AG09309 (cell line): Measurements from ENCODE around the gene GALM.

Experiments used
- DNase-seq: peaks from one replicate; pipeline ENCODE4 v3.0.0-alpha.2; 2010; ENCODE audit warnings: low read depth
- H3K4me3 ChIP-seq: 2 replicates; pipeline ENCODE4 v1.5.1; 2011; ENCODE audit warnings: mild to moderate bottlenecking, low read depth, low read length, moderate library complexity; ENCODE audit not compliant: control insufficient read depth
- TF ChIP-seq, protein P1 (sequence below): IDR thresholded peaks from 2 replicates; pipeline ENCODE4 v1.5.1; 2011; ENCODE audit warnings: mild to moderate bottlenecking, low read depth, low read length, inconsistent platforms; ENCODE audit not compliant: insufficient read depth, control insufficient read depth; ENCODE audit errors: missing control alignments

Gene GALM

DNA sequence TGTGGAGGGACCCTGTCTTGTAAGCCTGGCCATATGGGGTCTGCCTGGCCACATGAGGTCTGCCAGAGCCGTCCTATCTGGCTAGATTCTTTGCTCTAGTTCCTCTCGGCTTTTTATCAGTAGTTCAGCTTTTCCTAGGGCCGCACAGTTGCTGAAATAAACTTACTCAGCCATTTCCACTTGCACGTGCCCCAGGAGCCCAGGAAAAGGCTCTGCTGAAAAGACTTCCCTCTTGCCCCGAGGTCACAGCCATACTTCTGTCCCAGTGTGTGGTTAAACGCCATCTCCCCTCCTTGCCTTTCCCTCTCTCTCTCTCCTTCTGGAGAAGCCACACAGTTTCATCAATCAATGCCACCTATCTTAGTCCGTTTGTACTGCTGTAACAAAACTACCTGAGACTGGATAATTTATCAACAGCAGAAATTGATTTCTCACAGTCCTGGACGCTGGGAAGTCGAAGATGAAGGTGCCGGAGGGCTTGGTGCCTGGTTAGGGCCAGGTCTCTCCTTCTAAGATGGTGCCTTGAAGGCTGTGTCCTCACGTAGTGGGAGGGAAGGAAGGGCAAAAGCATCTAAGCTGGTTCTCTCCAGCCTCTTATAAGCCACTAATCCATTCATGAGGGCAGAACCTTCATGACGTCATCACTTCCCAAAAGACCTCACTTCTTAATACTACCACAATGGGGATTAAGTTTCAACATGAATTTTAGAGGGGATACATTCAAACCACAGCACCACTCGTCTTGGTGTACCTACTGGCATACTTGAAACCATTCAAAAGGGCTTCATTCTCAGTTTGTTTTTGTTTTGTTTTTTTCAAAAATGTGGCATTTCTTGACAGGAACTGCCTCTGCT is 11.2 kb upstream of the GALM start:
- TF ChIP-seq, protein P1, sequence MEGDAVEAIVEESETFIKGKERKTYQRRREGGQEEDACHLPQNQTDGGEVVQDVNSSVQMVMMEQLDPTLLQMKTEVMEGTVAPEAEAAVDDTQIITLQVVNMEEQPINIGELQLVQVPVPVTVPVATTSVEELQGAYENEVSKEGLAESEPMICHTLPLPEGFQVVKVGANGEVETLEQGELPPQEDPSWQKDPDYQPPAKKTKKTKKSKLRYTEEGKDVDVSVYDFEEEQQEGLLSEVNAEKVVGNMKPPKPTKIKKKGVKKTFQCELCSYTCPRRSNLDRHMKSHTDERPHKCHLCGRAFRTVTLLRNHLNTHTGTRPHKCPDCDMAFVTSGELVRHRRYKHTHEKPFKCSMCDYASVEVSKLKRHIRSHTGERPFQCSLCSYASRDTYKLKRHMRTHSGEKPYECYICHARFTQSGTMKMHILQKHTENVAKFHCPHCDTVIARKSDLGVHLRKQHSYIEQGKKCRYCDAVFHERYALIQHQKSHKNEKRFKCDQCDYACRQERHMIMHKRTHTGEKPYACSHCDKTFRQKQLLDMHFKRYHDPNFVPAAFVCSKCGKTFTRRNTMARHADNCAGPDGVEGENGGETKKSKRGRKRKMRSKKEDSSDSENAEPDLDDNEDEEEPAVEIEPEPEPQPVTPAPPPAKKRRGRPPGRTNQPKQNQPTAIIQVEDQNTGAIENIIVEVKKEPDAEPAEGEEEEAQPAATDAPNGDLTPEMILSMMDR = no peak
- DNase-seq = no peak
- no peak overlapping the region for H3K4me3 ChIP-seq

GRCh38 chr2:38655441-38655840 is 10.5 kb upstream of the GALM start:
- H3K4me3 ChIP-seq = no peak overlapping the region
- TF ChIP-seq, protein P1 = no peak
- no peak for DNase-seq

DNA sequence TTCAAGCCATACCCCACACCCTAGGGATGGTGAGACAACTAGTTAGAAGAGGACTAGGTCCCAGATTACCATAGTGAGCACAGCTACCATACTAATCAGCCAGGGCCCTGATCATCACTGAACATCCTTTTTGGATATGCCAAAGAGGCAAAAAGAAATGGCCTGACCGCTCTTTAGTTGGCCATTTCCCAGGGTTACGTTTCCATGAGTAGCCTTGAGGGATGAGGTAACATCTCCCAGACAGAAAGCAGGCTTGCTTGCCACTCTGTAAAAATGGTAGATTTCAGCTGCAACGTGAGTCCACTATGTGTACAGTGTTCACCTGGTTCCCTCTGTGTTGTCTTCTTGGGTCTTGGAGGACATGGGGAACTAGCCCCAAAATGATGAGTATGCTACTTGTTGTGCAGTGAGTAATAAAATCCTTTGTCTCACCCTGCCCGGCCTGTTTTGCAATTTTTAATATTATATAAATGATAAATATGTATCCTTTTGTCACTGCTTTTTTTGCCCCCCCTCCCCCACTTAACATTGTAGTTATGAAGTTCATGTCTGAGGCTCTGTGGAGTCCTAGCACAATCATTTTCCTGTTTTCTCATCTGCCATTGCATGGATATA is 8.9 kb upstream of the GALM start:
- no peak for DNase-seq
- H3K4me3 ChIP-seq = no peak overlapping the region
- TF ChIP-seq, protein P1 = no peak

DNA sequence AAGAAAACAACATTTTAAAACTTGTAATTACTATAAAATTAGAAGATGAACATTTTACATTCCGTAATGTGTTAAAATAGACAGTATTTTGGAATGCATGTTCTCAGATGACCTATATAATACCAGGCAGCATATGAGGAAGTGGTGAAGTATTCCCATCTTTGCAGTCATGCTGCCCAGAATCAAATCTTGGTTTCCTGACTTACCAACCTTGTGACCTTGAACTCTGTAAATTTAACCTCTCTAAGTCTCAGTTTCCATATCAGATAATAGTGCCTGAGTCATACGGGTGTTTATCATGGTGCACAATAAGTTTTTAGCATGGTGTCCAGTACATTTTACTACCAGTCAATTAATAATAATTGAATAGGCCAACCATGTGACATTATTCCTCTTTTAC is 7.3 kb upstream of the GALM start:
- no peak overlapping the region for H3K4me3 ChIP-seq
- TF ChIP-seq, protein P1 = no peak
- no peak for DNase-seq

DNA sequence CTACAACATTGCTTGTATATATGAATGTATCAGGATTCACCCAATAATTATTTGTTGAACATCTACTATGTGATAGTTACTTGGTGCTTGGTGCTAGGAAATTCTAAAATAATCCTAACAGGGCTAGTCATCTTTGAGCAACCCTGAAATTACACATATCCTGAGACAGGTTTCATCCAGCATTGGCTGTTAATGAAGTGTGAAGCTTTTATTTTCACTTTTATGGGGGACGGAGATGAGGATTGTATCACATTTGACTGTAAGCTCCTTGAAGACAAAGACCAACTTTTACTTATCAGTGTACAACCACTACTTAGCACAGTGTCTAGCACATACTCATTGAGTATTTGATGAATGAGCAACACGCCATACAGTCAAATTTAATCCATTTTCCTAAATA is 6.8 kb upstream of the GALM start:
- TF ChIP-seq, protein P1 = no peak
- no peak for DNase-seq
- no peak overlapping the region for H3K4me3 ChIP-seq

- H3K4me3 ChIP-seq = no peak overlapping the region
- DNase-seq = no peak
- TF ChIP-seq, protein P1 = no peak
Measured at GRCh38 chr2:38660282-38660681, 5.6 kb upstream of the GALM start.
